MM.1S (cell line): ENCODE results near the gene VAMP7.
"Not testable (repeated sequence)": the region's sequence is repeated elsewhere in the genome, so short reads cannot be mapped to it uniquely, and the experiment has no call there.

Experiments used
- DNase-seq: peaks from one replicate; pipeline ENCODE4 v3.0.0-alpha.2; 2015
- H2AFZ ChIP-seq: fragments of 300-600 bp; sonication (generic); 2 replicates; pipeline ENCODE4 v1.6.0; 2016; ENCODE audit warnings: antibody characterized with exemption, low read length
- H3F3A ChIP-seq: fragments of 300-600 bp; sonication (generic); 2 replicates; pipeline ENCODE4 v1.6.1; 2016; ENCODE audit warnings: mild to moderate bottlenecking, antibody characterized with exemption, low read length, moderate library complexity, mixed read lengths; ENCODE audit not compliant: insufficient read depth
- H3K27ac ChIP-seq: fragments of 300-600 bp; sonication (generic); 2 replicates; pipeline ENCODE4 v1.5.1; 2016; ENCODE audit warnings: mild to moderate bottlenecking, low read length
- H3K27me3 ChIP-seq: fragments of 300-600 bp; sonication (generic); replicated peaks from 2 replicates; pipeline ENCODE4 v1.6.0; 2016; ENCODE audit warnings: low read length; ENCODE audit not compliant: insufficient read depth
- H3K36me3 ChIP-seq: fragments of 300-600 bp; sonication (generic); replicated peaks from 2 replicates; pipeline ENCODE4 v1.6.1; 2016; ENCODE audit warnings: mild to moderate bottlenecking, low read length, mixed read lengths; ENCODE audit not compliant: insufficient read depth
- H3K4me1 ChIP-seq: fragments of 300-600 bp; sonication (generic); 2 replicates; pipeline ENCODE4 v1.6.1; 2016; ENCODE audit warnings: low read length, mixed read lengths
- H3K4me2 ChIP-seq: fragments of 300-600 bp; sonication (generic); 2 replicates; pipeline ENCODE4 v1.6.0; 2016; ENCODE audit warnings: low read depth, low read length
- H3K4me3 ChIP-seq: fragments of 300-600 bp; sonication (generic); 2 replicates; pipeline ENCODE4 v1.5.1; 2016; ENCODE audit warnings: low read length, mixed read lengths
- H3K79me2 ChIP-seq: fragments of 300-600 bp; sonication (generic); 2 replicates; pipeline ENCODE4 v1.6.1; 2016; ENCODE audit warnings: mixed run types, low read length, mixed read lengths
- H3K9ac ChIP-seq: fragments of 300-600 bp; sonication (generic); 2 replicates; pipeline ENCODE4 v1.6.1; 2016; ENCODE audit warnings: low read length, mixed read lengths
- H3K9me2 ChIP-seq: fragments of 300-600 bp; sonication (generic); replicated peaks from 2 replicates; pipeline ENCODE4 v1.6.1; 2016; ENCODE audit warnings: mild to moderate bottlenecking, low read length, mixed read lengths; ENCODE audit not compliant: insufficient read depth
- H3K9me3 ChIP-seq: fragments of 300-600 bp; sonication (generic); replicated peaks from 2 replicates; pipeline ENCODE4 v1.6.1; 2016; ENCODE audit warnings: mild to moderate bottlenecking, low read length, mixed read lengths; ENCODE audit not compliant: insufficient read depth
- H4K20me1 ChIP-seq: fragments of 300-600 bp; sonication (generic); 2 replicates; pipeline ENCODE4 v1.6.1; 2016; ENCODE audit warnings: mild to moderate bottlenecking, low read length, moderate library complexity, mixed read lengths; ENCODE audit not compliant: insufficient read depth
- EZH2 ChIP-seq: fragments of 300-600 bp; sonication (generic); optimal IDR thresholded peaks from 2 replicates; pipeline ENCODE3; 2017; ENCODE audit warnings: low read depth, mild to moderate bottlenecking, antibody characterized with exemption, low read length, mixed read lengths
- EZH2phosphoT487 ChIP-seq: fragments of 300-600 bp; sonication (generic); IDR thresholded peaks from 2 replicates; pipeline ENCODE4 v1.6.1; 2018; ENCODE audit warnings: antibody characterized with exemption, low read length
- TF ChIP-seq, protein P1 (sequence below): fragments of 300-600 bp; sonication (generic); IDR thresholded peaks from 2 replicates; pipeline ENCODE4 v1.5.1; 2016; ENCODE audit warnings: antibody characterized with exemption, low read length, mixed read lengths

Gene VAMP7

DNA sequence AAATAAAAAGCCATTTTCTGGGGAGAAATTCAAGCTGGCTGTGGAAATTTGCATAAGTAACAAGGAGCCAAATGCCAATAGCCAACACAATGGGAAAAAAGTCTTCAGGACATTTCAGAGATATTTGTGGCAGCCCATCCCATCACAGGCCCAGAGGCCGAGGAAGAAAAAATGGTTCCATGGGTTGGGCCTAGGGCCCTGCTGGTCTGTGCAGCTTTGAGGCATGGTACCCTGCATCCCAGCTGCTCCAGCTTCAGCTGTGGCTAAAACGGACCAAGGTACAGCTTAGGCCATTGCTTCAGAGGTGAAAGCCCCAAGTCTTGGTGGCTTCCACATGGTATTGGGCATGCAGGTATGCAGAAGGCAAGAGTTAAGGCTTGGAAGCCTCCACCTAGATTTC, 102.2 kb downstream of the VAMP7 start:
- DNase-seq: no peak
- Histone ChIP-seq H3K4me3 (no peak overlapping the region), H3F3A (no peaks in the 10 kb centered on the region), H3K9ac (no peak overlapping the region), H3K27me3 (no peaks in the 10 kb centered on the region), H3K79me2 (no peaks in the 10 kb centered on the region), H3K9me2 (no peaks in the 10 kb centered on the region), H3K9me3 (no peaks in the 10 kb centered on the region), H3K36me3 (no peaks in the 10 kb centered on the region), H2AFZ (no peak overlapping the region), H3K27ac (no peak overlapping the region), H3K4me2 (no peak overlapping the region), H4K20me1 (no peaks in the 10 kb centered on the region), H3K4me1 (no peaks in the 10 kb centered on the region)
- TF ChIP-seq EZH2 (no peak), EZH2phosphoT487 (no peak)
- TF ChIP-seq, protein P1, sequence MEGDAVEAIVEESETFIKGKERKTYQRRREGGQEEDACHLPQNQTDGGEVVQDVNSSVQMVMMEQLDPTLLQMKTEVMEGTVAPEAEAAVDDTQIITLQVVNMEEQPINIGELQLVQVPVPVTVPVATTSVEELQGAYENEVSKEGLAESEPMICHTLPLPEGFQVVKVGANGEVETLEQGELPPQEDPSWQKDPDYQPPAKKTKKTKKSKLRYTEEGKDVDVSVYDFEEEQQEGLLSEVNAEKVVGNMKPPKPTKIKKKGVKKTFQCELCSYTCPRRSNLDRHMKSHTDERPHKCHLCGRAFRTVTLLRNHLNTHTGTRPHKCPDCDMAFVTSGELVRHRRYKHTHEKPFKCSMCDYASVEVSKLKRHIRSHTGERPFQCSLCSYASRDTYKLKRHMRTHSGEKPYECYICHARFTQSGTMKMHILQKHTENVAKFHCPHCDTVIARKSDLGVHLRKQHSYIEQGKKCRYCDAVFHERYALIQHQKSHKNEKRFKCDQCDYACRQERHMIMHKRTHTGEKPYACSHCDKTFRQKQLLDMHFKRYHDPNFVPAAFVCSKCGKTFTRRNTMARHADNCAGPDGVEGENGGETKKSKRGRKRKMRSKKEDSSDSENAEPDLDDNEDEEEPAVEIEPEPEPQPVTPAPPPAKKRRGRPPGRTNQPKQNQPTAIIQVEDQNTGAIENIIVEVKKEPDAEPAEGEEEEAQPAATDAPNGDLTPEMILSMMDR: no peak

DNA sequence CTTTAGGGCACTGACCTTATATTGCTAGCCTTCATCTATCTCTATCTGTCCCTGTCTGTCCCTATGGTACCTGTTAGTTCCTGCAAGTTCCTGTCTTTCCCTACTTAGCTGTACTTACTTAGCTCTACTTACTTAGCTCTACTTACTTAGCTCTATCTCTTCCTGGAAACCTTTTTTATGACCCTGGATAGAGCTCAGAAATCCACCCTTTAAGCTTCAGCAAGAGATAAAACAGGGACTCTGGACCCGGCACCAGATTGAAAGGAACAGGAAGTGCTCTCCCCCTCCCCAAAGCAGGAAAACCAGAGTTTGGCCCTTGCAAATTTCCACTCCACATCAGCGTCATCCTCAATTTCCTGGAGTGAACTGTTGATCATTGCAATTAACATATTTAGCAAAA, 104.1 kb downstream of the VAMP7 start:
- TF ChIP-seq, protein P1: no peak
- TF ChIP-seq EZH2: no peak
- TF ChIP-seq EZH2phosphoT487: no peak
- no peaks in the 10 kb centered on the region for H4K20me1 ChIP-seq
- no peak overlapping the region for H3K4me3 ChIP-seq
- H3K4me2 ChIP-seq: no peak overlapping the region
- H3K36me3 ChIP-seq: no peaks in the 10 kb centered on the region
- no peaks in the 10 kb centered on the region for H3K9me3 ChIP-seq
- no peaks in the 10 kb centered on the region for H3F3A ChIP-seq
- no peak for DNase-seq
- no peaks in the 10 kb centered on the region for H3K79me2 ChIP-seq
- no peak overlapping the region for H2AFZ ChIP-seq
- no peak overlapping the region for H3K27ac ChIP-seq
- no peaks in the 10 kb centered on the region for H3K9me2 ChIP-seq
- no peaks in the 10 kb centered on the region for H3K4me1 ChIP-seq
- H3K27me3 ChIP-seq: no peaks in the 10 kb centered on the region
- H3K9ac ChIP-seq: no peak overlapping the region

DNA sequence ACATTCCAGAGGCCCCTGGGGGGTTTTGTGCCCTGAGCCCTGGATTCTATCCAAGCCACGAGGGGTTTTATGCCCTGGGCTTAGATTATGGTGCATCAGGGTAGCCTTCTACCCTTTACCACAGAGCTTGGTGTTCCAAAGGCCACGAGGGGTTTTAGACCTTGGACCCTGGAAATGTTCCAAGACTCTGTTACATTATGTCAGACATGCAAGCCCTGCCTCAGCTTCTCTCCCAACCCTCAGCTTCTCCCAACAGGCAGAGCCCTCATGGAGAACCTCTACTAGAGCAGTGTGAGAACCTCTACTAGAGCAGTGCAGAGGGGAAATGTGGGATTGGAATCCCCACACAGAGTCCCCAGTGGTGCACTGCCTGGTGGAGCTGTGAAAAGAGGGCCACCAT, 105.8 kb downstream of the VAMP7 start:
- H3K27me3 ChIP-seq, H3K36me3 ChIP-seq, H4K20me1 ChIP-seq, H2AFZ ChIP-seq, DNase-seq, H3K4me3 ChIP-seq, H3K4me1 ChIP-seq, H3K9me3 ChIP-seq, H3K9me2 ChIP-seq, H3K27ac ChIP-seq, H3K9ac ChIP-seq, H3F3A ChIP-seq, H3K79me2 ChIP-seq, H3K4me2 ChIP-seq: not testable (repeated sequence)

- Histone ChIP-seq H3K9me3 (no peaks in the 10 kb centered on the region), H3K79me2 (no peaks in the 10 kb centered on the region), H2AFZ (no peak overlapping the region), H4K20me1 (no peaks in the 10 kb centered on the region), H3K27ac (no peak overlapping the region), H3F3A (no peaks in the 10 kb centered on the region), H3K4me2 (no peak overlapping the region), H3K9me2 (no peaks in the 10 kb centered on the region), H3K4me3 (no peak overlapping the region), H3K4me1 (no peaks in the 10 kb centered on the region), H3K27me3 (no peaks in the 10 kb centered on the region), H3K9ac (no peak overlapping the region), H3K36me3 (no peaks in the 10 kb centered on the region)
- no peak for TF ChIP-seq EZH2
- TF ChIP-seq EZH2phosphoT487: no peak
- TF ChIP-seq, protein P1: no peak
- no peak for DNase-seq
These were observed 107.7 kb downstream of the VAMP7 start for GRCh38 chrX:155988859-155989258.
